SJCRH30 (cell line): ENCODE results near the gene ENTREP3. TPM values are rescaled to one million over a fixed set of nuclear protein-coding genes. Genes with fewer than 3 reads are reported as not detected.

Experiments used
- DNase-seq, 2 experiments: peaks; one replicate each; pipeline ENCODE4 v3.0.0-alpha.2; 2015 to 2020
- H3K27ac ChIP-seq: fragments of 250-450 bp; sonication (Bioruptor Pico); 2 replicates; pipeline ENCODE4 v1.5.1; 2020; ENCODE audit warnings: mild to moderate bottlenecking, moderate library complexity
- H3K27me3 ChIP-seq: fragments of 250-450 bp; sonication (Bioruptor Pico); 2 replicates; pipeline ENCODE4 v1.5.1; 2020; ENCODE audit warnings: mild to moderate bottlenecking, moderate library complexity
- H3K36me3 ChIP-seq: fragments of 250-450 bp; sonication (Bioruptor Pico); 2 replicates; pipeline ENCODE4 v1.5.1; 2020; ENCODE audit warnings: mild to moderate bottlenecking, moderate library complexity
- H3K4me1 ChIP-seq: fragments of 250-450 bp; sonication (Bioruptor Pico); 2 replicates; pipeline ENCODE4 v1.5.1; 2020; ENCODE audit warnings: mild to moderate bottlenecking, moderate library complexity
- H3K4me3 ChIP-seq: fragments of 250-450 bp; sonication (Bioruptor Pico); 2 replicates; pipeline ENCODE4 v1.5.1; 2020; ENCODE audit warnings: mild to moderate bottlenecking, moderate library complexity
- H3K9me3 ChIP-seq: fragments of 250-450 bp; sonication (Bioruptor Pico); replicated peaks from 2 replicates; pipeline ENCODE4 v1.5.1; 2020; ENCODE audit warnings: mild to moderate bottlenecking, moderate library complexity
- total RNA-seq: library from RNA; depleted of rRNA; stranded (reverse); fragments of >200 nt; shearing (Covaris generic); gene quantifications from 2 replicates; pipeline ENCODE4 v1.2.3, GENCODE V29; 2014

ENTREP3 gene
- total RNA-seq, 1 experiment from 2014 or later, result 12.7 TPM

- H3K27ac ChIP-seq, result peak within 1 kb of the TSS; percentile 85
Measured at GRCh38 chr1:155208541-155209311, 46.6 kb downstream of the ENTREP3 start, which contains the start of gene MTX1. TSS of gene MTX1 (plus strand) at chr1:155208695. CDS start at chr1:155208805, 110 bp downstream.

GRCh38 chr1:155207806-155208540 lies 47.3 kb downstream of the ENTREP3 start, which contains the start of gene THBS3:
TSS of gene THBS3 (minus strand) at chr1:155207897. CDS start at chr1:155207876, 21 bp downstream.
- Histone ChIP-seq H3K4me1 (no peaks in the 10 kb centered on the region; the same call in none of the 2 replicates), H3K4me3 (peak within 1 kb of the TSS; percentile 82), H3K9me3 (no peaks in the 10 kb centered on the region), H3K27ac (peak within 1 kb of the TSS; percentile 85), H3K36me3 (no peaks in the 10 kb centered on the region), H3K27me3 (no peaks in the 10 kb centered on the region)
- DNase-seq, result peak; percentile 37 to 39

More at GRCh38 chr1:155208541-155209311, 46.6 kb downstream of the ENTREP3 start, which contains the start of gene MTX1:
- Histone ChIP-seq H3K9me3 (no peaks in the 10 kb centered on the region), H3K27me3 (no peaks in the 10 kb centered on the region), H3K4me1 (no peaks in the 10 kb centered on the region; the same call in none of the 2 replicates), H3K36me3 (no peaks in the 10 kb centered on the region), H3K4me3 (peak within 1 kb of the TSS; percentile 82)
- DNase-seq, result peak; percentile 87 to 88

- no peaks in the 10 kb centered on the region for H3K27me3 ChIP-seq
- peak; percentile 80 to 88 for DNase-seq
- H3K4me1 ChIP-seq, result no peaks in the 10 kb centered on the region; the same call in none of the 2 replicates
- no peak overlapping the region for H3K27ac ChIP-seq
- no peaks in the 10 kb centered on the region for H3K9me3 ChIP-seq
- no peaks in the 10 kb centered on the region for H3K36me3 ChIP-seq
- H3K4me3 ChIP-seq, result peak overlapping the region; percentile 82
Measured at GRCh38 chr1:155206891-155207805, 48.1 kb downstream of the ENTREP3 start.

GRCh38 chr1:155205969-155206593 lies 49.2 kb downstream of the ENTREP3 start:
- H3K27ac ChIP-seq, result no peak overlapping the region
- H3K27me3 ChIP-seq, result no peaks in the 10 kb centered on the region
- H3K9me3 ChIP-seq, result no peaks in the 10 kb centered on the region
- no peak overlapping the region for H3K4me3 ChIP-seq
- no peaks in the 10 kb centered on the region for H3K36me3 ChIP-seq
- no peak for DNase-seq
- H3K4me1 ChIP-seq, result no peaks in the 10 kb centered on the region; the same call in none of the 2 replicates

- Histone ChIP-seq H3K4me1 (no peaks in the 10 kb centered on the region; the same call in none of the 2 replicates), H3K36me3 (no peaks in the 10 kb centered on the region), H3K4me3 (no peak overlapping the region), H3K9me3 (no peaks in the 10 kb centered on the region), H3K27ac (no peak overlapping the region), H3K27me3 (no peaks in the 10 kb centered on the region)
- DNase-seq, result no peak
Measured at GRCh38 chr1:155205035-155205434, 50.2 kb downstream of the ENTREP3 start.

- Histone ChIP-seq H3K27ac (no peak overlapping the region), H3K36me3 (no peaks in the 10 kb centered on the region), H3K4me3 (no peak overlapping the region), H3K27me3 (no peaks in the 10 kb centered on the region), H3K4me1 (no peaks in the 10 kb centered on the region; the same call in 1 of the 2 replicates), H3K9me3 (no peaks in the 10 kb centered on the region)
- DNase-seq, result no peak
Measured at GRCh38 chr1:155202731-155203515, 52.4 kb downstream of the ENTREP3 start.

- Histone ChIP-seq H3K4me3 (no peak overlapping the region), H3K9me3 (no peaks in the 10 kb centered on the region), H3K36me3 (no peaks in the 10 kb centered on the region), H3K27me3 (no peaks in the 10 kb centered on the region), H3K4me1 (no peaks in the 10 kb centered on the region; the same call in 1 of the 2 replicates), H3K27ac (no peak overlapping the region)
- no peak for DNase-seq
Measured at GRCh38 chr1:155202198-155202597, 53.1 kb downstream of the ENTREP3 start.

- H3K4me3 ChIP-seq, result no peak overlapping the region
- no peaks in the 10 kb centered on the region for H3K4me1 ChIP-seq
- no peaks in the 10 kb centered on the region for H3K36me3 ChIP-seq
- no peak for DNase-seq
- no peaks in the 10 kb centered on the region for H3K9me3 ChIP-seq
- H3K27me3 ChIP-seq, result no peaks in the 10 kb centered on the region
- no peak overlapping the region for H3K27ac ChIP-seq
Measured at GRCh38 chr1:155200920-155201319, 54.4 kb downstream of the ENTREP3 start.

- no peaks in the 10 kb centered on the region for H3K27me3 ChIP-seq
- no peak overlapping the region for H3K4me3 ChIP-seq
- H3K36me3 ChIP-seq, result no peaks in the 10 kb centered on the region
- H3K4me1 ChIP-seq, result peaks cover 3% of the 10 kb centered on the region; the same call in 1 of the 2 replicates
- H3K27ac ChIP-seq, result no peak overlapping the region
- no peak for DNase-seq
- H3K9me3 ChIP-seq, result no peaks in the 10 kb centered on the region
Measured at GRCh38 chr1:155199792-155200191, 55.5 kb downstream of the ENTREP3 start.

- no peak overlapping the region for H3K27ac ChIP-seq
- no peaks in the 10 kb centered on the region for H3K27me3 ChIP-seq
- no peaks in the 10 kb centered on the region for H3K36me3 ChIP-seq
- no peak for DNase-seq
- no peaks in the 10 kb centered on the region for H3K9me3 ChIP-seq
- peaks cover 3% of the 10 kb centered on the region; the same call in 1 of the 2 replicates for H3K4me1 ChIP-seq
- no peak overlapping the region for H3K4me3 ChIP-seq
Measured at GRCh38 chr1:155198547-155198906, 56.8 kb downstream of the ENTREP3 start.

GRCh38 chr1:155197901-155198546 lies 57.3 kb downstream of the ENTREP3 start:
- Histone ChIP-seq H3K36me3 (no peaks in the 10 kb centered on the region), H3K4me3 (no peak overlapping the region), H3K4me1 (peaks cover 3% of the 10 kb centered on the region; the same call in 1 of the 2 replicates), H3K9me3 (no peaks in the 10 kb centered on the region), H3K27me3 (no peaks in the 10 kb centered on the region), H3K27ac (no peak overlapping the region)
- DNase-seq, result no peak
